ENCODE data around the gene TTC8.
A peak's percentile ranks its signal among the peaks of the same experiment; 100 is the strongest.

TTC8 gene

GRCh38 chr14:88791252-88791621 lies 33.2 kb upstream of the TTC8 start:
- Mint-ChIP-seq H3K4me3 (peak overlapping the region; percentile 76 to 81 (median 81)), H3K9me3 (no peaks in the 10 kb centered on the region), H3K36me3 (ENCODE audit: low read depth) (no peaks in the 10 kb centered on the region), H3K27me3 (ENCODE audit: low read depth) (peaks cover 61% of the 10 kb centered on the region), H3K27ac (no peak overlapping the region), H3K4me1 (no peaks in the 10 kb centered on the region)
- TF ChIP-seq, protein P1, sequence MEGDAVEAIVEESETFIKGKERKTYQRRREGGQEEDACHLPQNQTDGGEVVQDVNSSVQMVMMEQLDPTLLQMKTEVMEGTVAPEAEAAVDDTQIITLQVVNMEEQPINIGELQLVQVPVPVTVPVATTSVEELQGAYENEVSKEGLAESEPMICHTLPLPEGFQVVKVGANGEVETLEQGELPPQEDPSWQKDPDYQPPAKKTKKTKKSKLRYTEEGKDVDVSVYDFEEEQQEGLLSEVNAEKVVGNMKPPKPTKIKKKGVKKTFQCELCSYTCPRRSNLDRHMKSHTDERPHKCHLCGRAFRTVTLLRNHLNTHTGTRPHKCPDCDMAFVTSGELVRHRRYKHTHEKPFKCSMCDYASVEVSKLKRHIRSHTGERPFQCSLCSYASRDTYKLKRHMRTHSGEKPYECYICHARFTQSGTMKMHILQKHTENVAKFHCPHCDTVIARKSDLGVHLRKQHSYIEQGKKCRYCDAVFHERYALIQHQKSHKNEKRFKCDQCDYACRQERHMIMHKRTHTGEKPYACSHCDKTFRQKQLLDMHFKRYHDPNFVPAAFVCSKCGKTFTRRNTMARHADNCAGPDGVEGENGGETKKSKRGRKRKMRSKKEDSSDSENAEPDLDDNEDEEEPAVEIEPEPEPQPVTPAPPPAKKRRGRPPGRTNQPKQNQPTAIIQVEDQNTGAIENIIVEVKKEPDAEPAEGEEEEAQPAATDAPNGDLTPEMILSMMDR (IDR thresholded peaks at IDR 0.05; ENCODE audit: unreplicated experiment in 3 of 3), result no peak

DNA sequence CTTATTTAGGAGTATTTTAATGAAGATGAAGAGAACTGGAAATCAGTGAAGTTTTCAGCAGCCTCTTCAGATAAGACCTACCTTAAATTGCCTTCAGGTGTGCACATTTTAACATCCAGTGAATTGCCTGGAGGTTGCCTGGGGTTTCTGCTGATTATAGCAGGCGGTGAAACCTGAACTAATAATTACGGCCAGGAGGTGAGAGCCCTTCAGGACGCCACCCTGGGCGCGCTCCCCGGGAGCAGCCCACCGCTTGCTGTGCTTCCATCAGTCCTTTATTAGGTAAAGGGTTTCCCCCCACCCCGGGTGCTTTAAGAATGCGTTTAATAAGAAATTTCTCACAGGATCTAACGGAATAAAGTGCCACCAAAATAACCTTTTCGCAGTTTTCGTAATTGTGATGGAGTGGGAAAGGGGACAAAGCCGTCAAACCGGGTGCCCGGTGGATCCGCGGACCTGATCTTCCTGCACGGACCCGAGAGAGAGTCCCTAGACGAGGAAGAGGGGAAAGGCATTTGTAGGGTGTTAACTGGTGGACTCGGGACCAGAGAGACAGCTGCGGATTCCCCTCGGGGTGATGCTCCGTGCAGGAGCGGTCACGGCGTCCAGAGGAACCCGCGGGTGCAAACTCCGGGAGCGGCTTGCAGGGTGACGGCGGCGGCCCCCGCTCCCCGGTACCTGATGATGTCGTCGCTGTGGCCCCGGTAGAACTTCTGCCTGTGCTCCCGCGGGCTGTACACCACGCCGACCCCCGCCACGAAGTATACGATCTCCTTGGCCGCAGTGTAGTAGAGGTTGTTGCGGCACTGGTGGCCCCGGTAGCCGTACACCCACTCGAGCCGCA lies 32.6 kb upstream of the TTC8 start:
- peaks cover 61% of the 10 kb centered on the region for H3K27me3 Mint-ChIP-seq (ENCODE audit: low read depth)
- peak overlapping the region; percentile 76 to 81 (median 81) for H3K4me3 Mint-ChIP-seq
- no peaks in the 10 kb centered on the region for H3K36me3 Mint-ChIP-seq (ENCODE audit: low read depth)
- TF ChIP-seq, protein P1 (IDR thresholded peaks at IDR 0.05; ENCODE audit: unreplicated experiment in 3 of 3), result no peak
- H3K27ac Mint-ChIP-seq, result no peak overlapping the region
- H3K9me3 Mint-ChIP-seq, result no peaks in the 10 kb centered on the region
- H3K4me1 Mint-ChIP-seq, result no peaks in the 10 kb centered on the region

GRCh38 chr14:88792473-88793258 lies 31.8 kb upstream of the TTC8 start, which contains the start of gene EML5:
Gene EML5, minus strand, starts transcription at chr14:88792953. Its CDS starts 450 bp downstream, at chr14:88792503.
- Mint-ChIP-seq H3K27ac (no peak within 1 kb of the TSS), H3K27me3 (ENCODE audit: low read depth) (peaks cover 61% of the 10 kb centered on the region), H3K36me3 (ENCODE audit: low read depth) (no peaks in the 10 kb centered on the region), H3K4me3 (peak within 1 kb of the TSS; percentile 83 to 86 (median 84)), H3K4me1 (no peaks in the 10 kb centered on the region), H3K9me3 (no peaks in the 10 kb centered on the region)
- TF ChIP-seq, protein P1 (IDR thresholded peaks at IDR 0.05; ENCODE audit: unreplicated experiment in 3 of 3), result peak; percentile 37 to 45 (median 39)

DNA sequence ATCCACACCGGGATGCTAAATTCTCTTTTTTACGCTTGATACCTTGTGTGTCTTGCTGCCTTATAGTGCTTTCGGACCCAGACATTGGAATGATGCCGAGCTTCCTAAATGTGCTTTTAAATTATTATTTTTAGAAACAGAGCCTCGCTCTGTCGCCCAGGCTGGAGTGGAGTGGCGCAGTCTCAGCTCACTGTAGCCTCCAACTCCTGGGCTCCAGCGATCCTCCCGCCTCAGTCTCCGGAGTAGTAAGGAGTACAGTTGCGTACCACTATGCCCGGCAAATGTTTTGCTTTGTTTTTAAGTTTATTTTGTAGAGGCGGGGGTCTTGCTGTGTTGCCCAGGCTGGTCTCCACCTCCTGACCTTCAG lies 31.2 kb upstream of the TTC8 start:
- Mint-ChIP-seq H3K27ac (no peak overlapping the region), H3K36me3 (ENCODE audit: low read depth) (no peaks in the 10 kb centered on the region), H3K27me3 (ENCODE audit: low read depth) (peaks cover 61% of the 10 kb centered on the region), H3K4me1 (no peaks in the 10 kb centered on the region), H3K4me3 (peak overlapping the region; percentile 83 to 86 (median 84)), H3K9me3 (no peaks in the 10 kb centered on the region)
- TF ChIP-seq, protein P1 (IDR thresholded peaks at IDR 0.05; ENCODE audit: unreplicated experiment in 3 of 3), result peak in 1 of 3 experiments; percentile 8

DNA sequence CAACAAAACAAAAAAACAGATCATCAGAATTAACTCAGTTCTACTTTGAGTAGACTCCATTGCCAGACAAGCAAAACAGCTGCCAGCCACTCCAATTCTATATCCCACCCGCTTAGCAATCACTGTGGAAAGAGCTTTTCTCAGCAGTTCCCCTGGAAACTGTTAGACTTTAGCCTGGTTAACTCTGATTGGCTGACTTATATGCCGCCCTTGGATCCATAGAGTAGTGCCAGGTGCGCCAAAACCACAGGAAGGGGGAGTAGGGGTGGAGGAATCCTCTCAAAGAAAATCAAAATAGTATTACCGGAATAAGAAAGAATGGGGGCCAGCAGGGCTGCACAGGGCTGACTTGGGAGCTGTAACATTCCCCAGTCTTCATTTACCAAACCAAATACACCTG lies 26.3 kb upstream of the TTC8 start:
- Mint-ChIP-seq H3K36me3 (ENCODE audit: low read depth) (no peaks in the 10 kb centered on the region), H3K9me3 (no peaks in the 10 kb centered on the region), H3K4me3 (no peak overlapping the region), H3K4me1 (no peaks in the 10 kb centered on the region), H3K27me3 (ENCODE audit: low read depth) (peaks cover 34% of the 10 kb centered on the region), H3K27ac (no peak overlapping the region)
- TF ChIP-seq, protein P1 (IDR thresholded peaks at IDR 0.05; ENCODE audit: unreplicated experiment in 3 of 3), result no peak

Data from nephron (organoid).